Endothelial cell of umbilical vein (primary cell): ENCODE measurements around the gene MPEG1.

Experiments
- CTCF ChIP-seq, 2 donors: IDR thresholded peaks; 1 replicate in 1 of 2; 2 replicates in 1 of 2; pipeline ENCODE4 v1.5.1; 2011; ENCODE audit warnings: low read length in 2 of 2, mild to moderate bottlenecking in 2 of 2, moderate library complexity in 2 of 2, control low read depth in 1 of 2, inconsistent platforms in 1 of 2, low read depth in 1 of 2; ENCODE audit not compliant: insufficient read depth in 1 of 2; ENCODE audit errors: extremely low read depth in 1 of 2
- JUN ChIP-seq: IDR thresholded peaks from 2 replicates; pipeline ENCODE4 v1.6.1; 2011; ENCODE audit warnings: borderline replicate concordance, low read depth; ENCODE audit not compliant: insufficient read length, insufficient read depth
- POLR2A ChIP-seq: IDR thresholded peaks from 2 replicates; pipeline ENCODE4 v1.6.1; 2012; ENCODE audit warnings: low read depth, mild to moderate bottlenecking, control low read depth, low read length

- TF ChIP-seq POLR2A (no peak), CTCF (IDR thresholded peaks at IDR 0.05; ENCODE audit: extremely low read depth in 1 of 2, insufficient read depth in 1 of 2, low read depth in 1 of 2, low read length in 2 of 2) (peak; percentile 57 to 68), JUN (no peak)
These were observed 4.7 kb downstream of the MPEG1 start for GRCh38 chr11:59207988-59208451.
